ENCODE results near the gene UBE2S. TPM values are rescaled to one million over a fixed set of nuclear protein-coding genes. Genes with fewer than 3 reads are reported as not detected.
A peak's percentile ranks its signal among the peaks of the same experiment; 100 is the strongest.

UBE2S gene
- total RNA-seq, 2 donors from 2014 or later, result 6.5 to 7.9 TPM

DNA sequence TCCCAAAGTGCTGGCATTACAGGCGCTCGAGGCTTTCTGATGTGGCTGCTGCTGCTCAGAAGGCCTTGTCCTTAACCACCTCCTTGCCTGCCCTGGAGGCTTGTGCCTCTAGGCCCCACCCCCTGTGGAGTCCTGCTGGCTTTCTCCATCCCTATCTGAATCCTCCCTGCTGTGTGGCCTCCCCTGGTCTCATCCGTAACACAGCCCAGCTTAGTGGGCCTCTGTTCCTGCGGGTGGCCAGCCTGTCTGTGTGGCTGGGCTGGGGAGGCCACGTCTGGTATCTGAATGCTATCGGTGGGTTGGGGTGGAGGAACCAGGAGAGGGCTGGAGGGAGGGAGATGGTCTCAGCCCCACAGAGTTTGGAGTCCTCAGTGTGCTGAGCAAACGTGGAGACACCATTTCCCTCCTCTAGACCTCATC, 17.1 kb downstream of the UBE2S start:
- Histone ChIP-seq H3K9me3 (no peaks in the 10 kb centered on the region), H3K4me3 (no peak overlapping the region), H3K27me3 (no peaks in the 10 kb centered on the region), H3K27ac (no peak overlapping the region), H3K36me3 (replicated peaks in 1 of 2; ENCODE audit: insufficient read depth in 1 of 2, low read depth in 2 of 2) (peaks cover 0 to 8% of the 10 kb centered on the region in 2 donors), H3K4me1 (peaks cover 27% of the 10 kb centered on the region)
- no peak for DNase-seq
- no peak for ATAC-seq
- TF ChIP-seq, protein P1, sequence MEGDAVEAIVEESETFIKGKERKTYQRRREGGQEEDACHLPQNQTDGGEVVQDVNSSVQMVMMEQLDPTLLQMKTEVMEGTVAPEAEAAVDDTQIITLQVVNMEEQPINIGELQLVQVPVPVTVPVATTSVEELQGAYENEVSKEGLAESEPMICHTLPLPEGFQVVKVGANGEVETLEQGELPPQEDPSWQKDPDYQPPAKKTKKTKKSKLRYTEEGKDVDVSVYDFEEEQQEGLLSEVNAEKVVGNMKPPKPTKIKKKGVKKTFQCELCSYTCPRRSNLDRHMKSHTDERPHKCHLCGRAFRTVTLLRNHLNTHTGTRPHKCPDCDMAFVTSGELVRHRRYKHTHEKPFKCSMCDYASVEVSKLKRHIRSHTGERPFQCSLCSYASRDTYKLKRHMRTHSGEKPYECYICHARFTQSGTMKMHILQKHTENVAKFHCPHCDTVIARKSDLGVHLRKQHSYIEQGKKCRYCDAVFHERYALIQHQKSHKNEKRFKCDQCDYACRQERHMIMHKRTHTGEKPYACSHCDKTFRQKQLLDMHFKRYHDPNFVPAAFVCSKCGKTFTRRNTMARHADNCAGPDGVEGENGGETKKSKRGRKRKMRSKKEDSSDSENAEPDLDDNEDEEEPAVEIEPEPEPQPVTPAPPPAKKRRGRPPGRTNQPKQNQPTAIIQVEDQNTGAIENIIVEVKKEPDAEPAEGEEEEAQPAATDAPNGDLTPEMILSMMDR (IDR thresholded peaks at IDR 0.05), result no peak
- no peak for TF ChIP-seq POLR2A (IDR thresholded peaks at IDR 0.05)
- intact Hi-C loops (cut with DNase I), result no loop called here
- 82 to 87% methylated on average over 7 of the region's 7 CpGs for WGBS, 2 donors

GRCh38 chr19:55389386-55390317, 17.9 kb downstream of the UBE2S start:
- WGBS, 2 donors, result 83 to 89% methylated on average over 13 to 21 of the region's 21 CpGs
- no peak for DNase-seq
- intact Hi-C loops (cut with DNase I), result loop anchor here (10.0 kb wide), 1 partner anchor 85 kb away; no protein-coding TSS in a partner anchor
- TF ChIP-seq POLR2A (IDR thresholded peaks at IDR 0.05), result no peak
- TF ChIP-seq, protein P1 (IDR thresholded peaks at IDR 0.05), result no peak
- Histone ChIP-seq H3K4me1 (peaks cover 33% of the 10 kb centered on the region), H3K4me3 (no peak overlapping the region), H3K27ac (no peak overlapping the region), H3K9me3 (no peaks in the 10 kb centered on the region), H3K27me3 (no peaks in the 10 kb centered on the region), H3K36me3 (replicated peaks in 1 of 2; ENCODE audit: insufficient read depth in 1 of 2, low read depth in 2 of 2) (peaks cover 0 to 8% of the 10 kb centered on the region in 2 donors)
- no peak for ATAC-seq

DNA sequence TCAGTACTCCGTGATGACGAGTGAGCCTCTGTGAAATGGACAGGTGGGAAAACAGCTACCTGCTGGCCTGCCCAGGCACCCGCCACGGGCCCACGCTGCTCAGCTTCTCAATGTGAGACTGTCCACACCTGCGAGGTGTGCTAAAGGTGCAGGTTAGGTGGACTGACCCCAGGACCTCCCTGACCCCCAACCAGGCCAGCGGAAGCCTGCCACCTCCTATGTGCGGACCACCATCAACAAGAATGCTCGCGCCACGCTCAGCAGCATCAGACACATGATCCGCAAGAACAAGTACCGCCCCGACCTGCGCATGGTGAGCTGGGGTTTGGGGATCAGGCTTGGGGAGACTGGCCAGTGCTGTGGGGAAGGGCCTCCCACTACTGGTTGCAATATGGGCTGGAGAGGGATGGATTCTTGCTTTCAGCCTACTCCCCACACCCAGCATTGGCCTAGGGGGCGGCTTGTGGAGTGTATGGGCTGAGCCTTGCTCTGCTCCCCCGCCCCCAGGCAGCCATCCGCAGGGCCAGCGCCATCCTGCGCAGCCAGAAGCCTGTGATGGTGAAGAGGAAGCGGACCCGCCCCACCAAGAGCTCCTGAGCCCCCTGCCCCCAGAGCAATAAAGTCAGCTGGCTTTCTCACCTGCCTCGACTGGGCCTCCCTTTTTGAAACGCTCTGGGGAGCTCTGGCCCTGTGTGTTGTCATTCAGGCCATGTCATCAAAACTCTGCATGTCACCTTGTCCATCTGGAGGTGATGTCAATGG, 19.7 kb downstream of the UBE2S start:
- Histone ChIP-seq H3K9me3 (no peaks in the 10 kb centered on the region), H3K4me3 (no peak overlapping the region), H3K27ac (no peak overlapping the region), H3K36me3 (replicated peaks in 1 of 2; ENCODE audit: insufficient read depth in 1 of 2, low read depth in 2 of 2) (peaks cover 0 to 8% of the 10 kb centered on the region in 2 donors), H3K4me1 (peaks cover 43% of the 10 kb centered on the region), H3K27me3 (no peaks in the 10 kb centered on the region)
- DNase-seq (no peak), ATAC-seq (no peak)
- no peak for TF ChIP-seq POLR2A (IDR thresholded peaks at IDR 0.05)
- TF ChIP-seq, protein P1 (IDR thresholded peaks at IDR 0.05), result no peak
- intact Hi-C loops (cut with DNase I), result loop anchor here (10.0 kb wide), 1 partner anchor 83 kb away; no protein-coding TSS in a partner anchor
- whole genome bisulfite sequencing, 2 donors, result 54 to 72% methylated on average over 13 to 22 of the region's 24 CpGs

GRCh38 chr19:55386493-55386971, 21.1 kb downstream of the UBE2S start:
- 0 to 2% methylated on average over 14 to 33 of the region's 33 CpGs for WGBS, 2 donors
- TF ChIP-seq, protein P1 (IDR thresholded peaks at IDR 0.05), result no peak
- no peak for TF ChIP-seq POLR2A (IDR thresholded peaks at IDR 0.05)
- Histone ChIP-seq H3K4me3 (peak overlapping the region; percentile 84 to 98), H3K9me3 (no peaks in the 10 kb centered on the region), H3K27me3 (no peaks in the 10 kb centered on the region), H3K4me1 (peaks cover 54% of the 10 kb centered on the region), H3K36me3 (replicated peaks in 1 of 2; ENCODE audit: insufficient read depth in 1 of 2, low read depth in 2 of 2) (peaks cover 0 to 8% of the 10 kb centered on the region in 2 donors), H3K27ac (peak overlapping the region in 3 of 4 donors; percentile 92 to 96 (median 95))
- DNase-seq (no peak), ATAC-seq (no peak)
- intact Hi-C loops (cut with DNase I), result loop anchor here (10.0 kb wide), 1 partner anchor 82 kb away; no protein-coding TSS in a partner anchor

Data from body of pancreas (tissue), 4 donors.